ENCODE data around the gene OR2T35. TPM values are rescaled to one million over a fixed set of nuclear protein-coding genes. Genes with fewer than 3 reads are reported as not detected.

The OR2T35 gene
- total and polyA plus RNA-seq, 2 donors (not counting 1 experiment from before 2014, with no cell fraction given) = not detected

- no peak overlapping the region for H3K4me3 ChIP-seq (replicated peaks in 1 of 4; ENCODE audit: control extremely low read depth in 1 of 4, insufficient read depth in 1 of 4, low read depth in 3 of 4, low read length in 4 of 4)
- H3K4me2 ChIP-seq (ENCODE audit: extremely low read depth, insufficient read depth, low read length) = no peak overlapping the region
- no peak overlapping the region for H2AFZ ChIP-seq (ENCODE audit: low read length)
- H3K9me3 ChIP-seq (ENCODE audit: control insufficient read depth, insufficient read depth, low read depth, low read length) = no peaks in the 10 kb centered on the region
- H3K4me1 ChIP-seq (ENCODE audit: control insufficient read depth, extremely low read depth, insufficient read depth, low read length) = no peaks in the 10 kb centered on the region
- no peaks in the 10 kb centered on the region for H4K20me1 ChIP-seq (ENCODE audit: control insufficient read depth, extremely low read depth, insufficient read depth, low read length)
- no peak overlapping the region for H3K27ac ChIP-seq (ENCODE audit: insufficient read depth, low read length)
- no peaks in the 10 kb centered on the region for H3K79me2 ChIP-seq (ENCODE audit: control insufficient read depth, insufficient read depth, low read length)
- H3K36me3 ChIP-seq (ENCODE audit: control insufficient read depth, insufficient read depth, low read length) = no peaks in the 10 kb centered on the region
- no peak overlapping the region for H3K9ac ChIP-seq (ENCODE audit: insufficient read depth, low read length)
- H3K27me3 ChIP-seq (ENCODE audit: control insufficient read depth, insufficient read depth, low read length) = no peaks in the 10 kb centered on the region
- no peak for DNase-seq (ENCODE audit: low read depth in 2 of 2)
- TF ChIP-seq CTCF (conservative IDR thresholded peaks at IDR 0.05 in 1 of 2, IDR thresholded peaks at IDR 0.05 in 1 of 2; ENCODE audit: low read depth in 1 of 2, low read length in 2 of 2) = no peak
- TF ChIP-seq EZH2 (IDR thresholded peaks at IDR 0.05; ENCODE audit: low read length, missing control alignments) = no peak
These were observed 14.5 kb downstream of the OR2T35 start for GRCh38 chr1:248630551-248630950.

GRCh38 chr1:248627971-248628844 lies 16.9 kb downstream of the OR2T35 start:
- Histone ChIP-seq H4K20me1 (ENCODE audit: control insufficient read depth, extremely low read depth, insufficient read depth, low read length) (no peaks in the 10 kb centered on the region), H3K4me3 (replicated peaks in 1 of 4; ENCODE audit: control extremely low read depth in 1 of 4, insufficient read depth in 1 of 4, low read depth in 3 of 4, low read length in 4 of 4) (no peak overlapping the region), H3K4me2 (ENCODE audit: extremely low read depth, insufficient read depth, low read length) (no peak overlapping the region), H3K9me3 (ENCODE audit: control insufficient read depth, insufficient read depth, low read depth, low read length) (no peaks in the 10 kb centered on the region), H2AFZ (ENCODE audit: low read length) (no peak overlapping the region), H3K79me2 (ENCODE audit: control insufficient read depth, insufficient read depth, low read length) (no peaks in the 10 kb centered on the region), H3K4me1 (ENCODE audit: control insufficient read depth, extremely low read depth, insufficient read depth, low read length) (no peaks in the 10 kb centered on the region), H3K36me3 (ENCODE audit: control insufficient read depth, insufficient read depth, low read length) (no peaks in the 10 kb centered on the region), H3K27me3 (ENCODE audit: control insufficient read depth, insufficient read depth, low read length) (no peaks in the 10 kb centered on the region), H3K9ac (ENCODE audit: insufficient read depth, low read length) (no peak overlapping the region), H3K27ac (ENCODE audit: insufficient read depth, low read length) (no peak overlapping the region)
- no peak for TF ChIP-seq EZH2 (IDR thresholded peaks at IDR 0.05; ENCODE audit: low read length, missing control alignments)
- no peak for DNase-seq (ENCODE audit: low read depth in 2 of 2)

- Histone ChIP-seq H3K4me3 (replicated peaks in 1 of 4; ENCODE audit: control extremely low read depth in 1 of 4, insufficient read depth in 1 of 4, low read depth in 3 of 4, low read length in 4 of 4) (no peak overlapping the region), H3K27me3 (ENCODE audit: control insufficient read depth, insufficient read depth, low read length) (no peaks in the 10 kb centered on the region), H3K4me2 (ENCODE audit: extremely low read depth, insufficient read depth, low read length) (no peak overlapping the region), H3K27ac (ENCODE audit: insufficient read depth, low read length) (no peak overlapping the region), H3K9me3 (ENCODE audit: control insufficient read depth, insufficient read depth, low read depth, low read length) (no peaks in the 10 kb centered on the region), H3K36me3 (ENCODE audit: control insufficient read depth, insufficient read depth, low read length) (no peaks in the 10 kb centered on the region), H3K79me2 (ENCODE audit: control insufficient read depth, insufficient read depth, low read length) (no peaks in the 10 kb centered on the region), H4K20me1 (ENCODE audit: control insufficient read depth, extremely low read depth, insufficient read depth, low read length) (no peaks in the 10 kb centered on the region), H3K4me1 (ENCODE audit: control insufficient read depth, extremely low read depth, insufficient read depth, low read length) (no peaks in the 10 kb centered on the region), H2AFZ (ENCODE audit: low read length) (no peak overlapping the region), H3K9ac (ENCODE audit: insufficient read depth, low read length) (no peak overlapping the region)
- TF ChIP-seq CTCF (conservative IDR thresholded peaks at IDR 0.05 in 1 of 2, IDR thresholded peaks at IDR 0.05 in 1 of 2; ENCODE audit: low read depth in 1 of 2, low read length in 2 of 2) (no peak), EZH2 (IDR thresholded peaks at IDR 0.05; ENCODE audit: low read length, missing control alignments) (no peak)
- no peak for DNase-seq (ENCODE audit: low read depth in 2 of 2)
These were observed 19.1 kb downstream of the OR2T35 start for GRCh38 chr1:248625971-248626370.

Data from fibroblast of lung (primary cell).